Activated T-cell treated with anti-CD3 and anti-CD28 coated beads, Interleukin-2, amount 50 U/mL, for 24 hours (primary cell): Measurements from ENCODE around the gene FAM107A.

Source experiments
- DNase-seq: peaks from one replicate; pipeline ENCODE4 v3.0.0-alpha.2; 2020
- H3K27ac Mint-ChIP-seq: 2 replicates; pipeline ENCODE4 v1.8.0; 2020; ENCODE audit warnings: mild to moderate bottlenecking, mixed read lengths
- H3K27me3 Mint-ChIP-seq: 2 replicates; pipeline ENCODE4 v1.8.0; 2020; ENCODE audit warnings: mixed read lengths
- H3K36me3 Mint-ChIP-seq: 2 replicates; pipeline ENCODE4 v1.8.0; 2020; ENCODE audit warnings: low read depth, mixed read lengths
- H3K4me1 Mint-ChIP-seq: 2 replicates; pipeline ENCODE4 v1.8.0; 2020; ENCODE audit warnings: low read depth, mixed read lengths
- H3K4me3 Mint-ChIP-seq: 2 replicates; pipeline ENCODE4 v1.8.0; 2020; ENCODE audit warnings: mild to moderate bottlenecking, moderate library complexity, mixed read lengths
- H3K9me3 Mint-ChIP-seq: 2 replicates; pipeline ENCODE4 v1.8.0; 2020; ENCODE audit warnings: mixed read lengths

Gene FAM107A

GRCh38 chr3:58551636-58552180 lies 25.5 kb downstream of the FAM107A start:
- H3K27ac Mint-ChIP-seq = no peak overlapping the region
- H3K36me3 Mint-ChIP-seq = no peaks in the 10 kb centered on the region
- no peaks in the 10 kb centered on the region for H3K4me1 Mint-ChIP-seq
- H3K4me3 Mint-ChIP-seq = no peak overlapping the region
- no peak for DNase-seq
- H3K27me3 Mint-ChIP-seq = peaks cover 5% of the 10 kb centered on the region
- H3K9me3 Mint-ChIP-seq = peaks cover 3% of the 10 kb centered on the region

GRCh38 chr3:58544541-58544940 lies 32.6 kb downstream of the FAM107A start:
- Mint-ChIP-seq H3K4me3 (no peak overlapping the region), H3K9me3 (no peaks in the 10 kb centered on the region), H3K4me1 (no peaks in the 10 kb centered on the region), H3K27me3 (peaks cover 4% of the 10 kb centered on the region), H3K27ac (no peak overlapping the region), H3K36me3 (no peaks in the 10 kb centered on the region)
- no peak for DNase-seq

- H3K36me3 Mint-ChIP-seq = no peaks in the 10 kb centered on the region
- H3K9me3 Mint-ChIP-seq = no peaks in the 10 kb centered on the region
- H3K4me1 Mint-ChIP-seq = no peaks in the 10 kb centered on the region
- H3K27me3 Mint-ChIP-seq = no peaks in the 10 kb centered on the region
- H3K27ac Mint-ChIP-seq = no peak overlapping the region
- no peak for DNase-seq
- no peak overlapping the region for H3K4me3 Mint-ChIP-seq
Observed at GRCh38 chr3:58540176-58540858, 36.9 kb downstream of the FAM107A start.

GRCh38 chr3:58539626-58540025 lies 37.6 kb downstream of the FAM107A start:
- Mint-ChIP-seq H3K27me3 (no peaks in the 10 kb centered on the region), H3K27ac (no peak overlapping the region), H3K4me3 (no peak overlapping the region), H3K4me1 (no peaks in the 10 kb centered on the region), H3K9me3 (no peaks in the 10 kb centered on the region), H3K36me3 (no peaks in the 10 kb centered on the region)
- DNase-seq = no peak

- DNase-seq = no peak
- H3K4me1 Mint-ChIP-seq = peaks cover 7% of the 10 kb centered on the region
- H3K27me3 Mint-ChIP-seq = no peaks in the 10 kb centered on the region
- no peaks in the 10 kb centered on the region for H3K9me3 Mint-ChIP-seq
- H3K4me3 Mint-ChIP-seq = no peak overlapping the region
- no peaks in the 10 kb centered on the region for H3K36me3 Mint-ChIP-seq
- H3K27ac Mint-ChIP-seq = no peak overlapping the region
Observed at GRCh38 chr3:58537412-58538301, 39.5 kb downstream of the FAM107A start.

- Mint-ChIP-seq H3K27me3 (no peaks in the 10 kb centered on the region), H3K4me1 (peaks cover 14% of the 10 kb centered on the region), H3K27ac (no peak within 1 kb of the TSS), H3K36me3 (no peaks in the 10 kb centered on the region), H3K4me3 (no peak within 1 kb of the TSS), H3K9me3 (no peaks in the 10 kb centered on the region)
- no peak for DNase-seq
Observed at GRCh38 chr3:58536501-58537411, 40.4 kb downstream of the FAM107A start, which contains the start of gene ACOX2. Gene ACOX2, minus strand, starts transcription at chr3:58537190. Its CDS starts 2,084 bp downstream, at chr3:58535106.

GRCh38 chr3:58535531-58536500 lies 41.4 kb downstream of the FAM107A start:
- H3K4me1 Mint-ChIP-seq = peaks cover 14% of the 10 kb centered on the region
- DNase-seq = no peak
- no peak overlapping the region for H3K27ac Mint-ChIP-seq
- H3K36me3 Mint-ChIP-seq = no peaks in the 10 kb centered on the region
- H3K9me3 Mint-ChIP-seq = no peaks in the 10 kb centered on the region
- H3K4me3 Mint-ChIP-seq = no peak overlapping the region
- H3K27me3 Mint-ChIP-seq = no peaks in the 10 kb centered on the region

- Mint-ChIP-seq H3K36me3 (no peaks in the 10 kb centered on the region), H3K4me3 (no peak overlapping the region), H3K9me3 (no peaks in the 10 kb centered on the region), H3K27me3 (no peaks in the 10 kb centered on the region), H3K4me1 (peaks cover 14% of the 10 kb centered on the region), H3K27ac (no peak overlapping the region)
- DNase-seq = no peak
Observed at GRCh38 chr3:58534592-58535494, 42.3 kb downstream of the FAM107A start.

- DNase-seq = peak; percentile 87
- Mint-ChIP-seq H3K4me1 (peaks cover 14% of the 10 kb centered on the region), H3K9me3 (no peaks in the 10 kb centered on the region), H3K27me3 (no peaks in the 10 kb centered on the region), H3K27ac (peak overlapping the region; percentile 78), H3K4me3 (no peak overlapping the region), H3K36me3 (no peaks in the 10 kb centered on the region)
Observed at GRCh38 chr3:58532794-58533220, 44.4 kb downstream of the FAM107A start.

- H3K27ac Mint-ChIP-seq = no peak overlapping the region
- H3K4me3 Mint-ChIP-seq = no peak overlapping the region
- no peaks in the 10 kb centered on the region for H3K27me3 Mint-ChIP-seq
- H3K4me1 Mint-ChIP-seq = peaks cover 14% of the 10 kb centered on the region
- H3K36me3 Mint-ChIP-seq = no peaks in the 10 kb centered on the region
- no peak for DNase-seq
- H3K9me3 Mint-ChIP-seq = no peaks in the 10 kb centered on the region
Observed at GRCh38 chr3:58531956-58532355, 45.2 kb downstream of the FAM107A start.

- Mint-ChIP-seq H3K4me1 (peaks cover 14% of the 10 kb centered on the region), H3K27ac (no peak overlapping the region), H3K36me3 (no peaks in the 10 kb centered on the region), H3K4me3 (no peak overlapping the region), H3K27me3 (no peaks in the 10 kb centered on the region), H3K9me3 (no peaks in the 10 kb centered on the region)
- no peak for DNase-seq
Observed at GRCh38 chr3:58531555-58531954, 45.6 kb downstream of the FAM107A start.

GRCh38 chr3:58530354-58530865 lies 46.8 kb downstream of the FAM107A start:
- DNase-seq = no peak

More at GRCh38 chr3:58530354-58530865, 46.8 kb downstream of the FAM107A start:
- H3K36me3 Mint-ChIP-seq = no peaks in the 10 kb centered on the region
- no peaks in the 10 kb centered on the region for H3K27me3 Mint-ChIP-seq
- no peak overlapping the region for H3K4me3 Mint-ChIP-seq
- peaks cover 14% of the 10 kb centered on the region for H3K4me1 Mint-ChIP-seq
- H3K9me3 Mint-ChIP-seq = no peaks in the 10 kb centered on the region
- no peak overlapping the region for H3K27ac Mint-ChIP-seq
